ENCODE measurements around the gene SLC35F4. TPM values are rescaled to one million over a fixed set of nuclear protein-coding genes. Genes with fewer than 3 reads are reported as not detected.

Gene SLC35F4
- polyA plus RNA-seq, 1 donor from 2014 or later = 21.0 TPM

DNA sequence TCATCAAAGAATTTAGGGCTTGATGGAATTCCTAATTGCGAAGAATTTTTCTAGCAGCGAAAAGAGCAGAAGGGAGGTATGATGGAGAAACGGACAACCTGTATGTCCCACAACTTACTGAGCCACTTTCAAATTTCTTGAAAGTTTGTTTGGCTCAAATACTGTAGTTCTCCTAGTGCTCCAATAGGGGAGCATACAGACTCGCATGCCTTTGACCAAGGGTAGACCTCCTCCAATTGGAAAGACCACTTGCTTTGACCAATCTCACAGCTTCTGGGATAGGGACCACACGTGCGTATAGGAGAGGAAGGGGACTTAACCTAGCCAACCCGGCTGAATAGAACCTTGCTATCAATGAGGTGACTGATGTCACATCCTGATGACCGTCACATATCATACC, 28.6 kb downstream of the SLC35F4 start:
- Histone ChIP-seq H4K20me1 (ENCODE audit: insufficient read depth) (no peaks in the 10 kb centered on the region), H3K4me3 (ENCODE audit: low read length) (no peak overlapping the region), H3K9me2 (ENCODE audit: insufficient read depth, low read length) (no peaks in the 10 kb centered on the region), H3F3A (ENCODE audit: insufficient read depth, low read length, poor library complexity, severe bottlenecking) (no peaks in the 10 kb centered on the region), H3K79me2 (replicated peaks; ENCODE audit: insufficient read depth, low read length) (no peaks in the 10 kb centered on the region), H3K4me2 (ENCODE audit: low read length) (no peak overlapping the region), H2AFZ (ENCODE audit: low read depth, low read length) (no peak overlapping the region), H3K27ac (ENCODE audit: low read length) (no peak overlapping the region), H3K36me3 (ENCODE audit: insufficient read depth, low read length) (no peaks in the 10 kb centered on the region), H3K9me3 (ENCODE audit: low read length) (no peaks in the 10 kb centered on the region), H3K27me3 (ENCODE audit: insufficient read depth, low read depth, low read length) (no peaks in the 10 kb centered on the region), H3K9ac (ENCODE audit: low read length) (no peak overlapping the region)
- no peak for TF ChIP-seq EZH2 (IDR thresholded peaks at IDR 0.05; ENCODE audit: borderline replicate concordance, insufficient read depth, low read length, poor library complexity, severe bottlenecking)
- TF ChIP-seq RAD21 (conservative IDR thresholded peaks at IDR 0.05) = no peak
- TF ChIP-seq EP300 (conservative IDR thresholded peaks at IDR 0.05; ENCODE audit: poor library complexity, severe bottlenecking) = no peak
- no peak for TF ChIP-seq TAF1 (IDR thresholded peaks at IDR 0.05; ENCODE audit: low read depth)
- TF ChIP-seq POLR2AphosphoS5 (IDR thresholded peaks at IDR 0.05) = no peak
- no peak for TF ChIP-seq SMC3 (conservative IDR thresholded peaks at IDR 0.05; ENCODE audit: poor library complexity)
- no peak for TF ChIP-seq CTCF (IDR thresholded peaks at IDR 0.05; ENCODE audit: poor library complexity, severe bottlenecking)
- no peak for TF ChIP-seq MXI1 (conservative IDR thresholded peaks at IDR 0.05; ENCODE audit: poor library complexity, severe bottlenecking)
- no peak for TF ChIP-seq REST (IDR thresholded peaks at IDR 0.05; ENCODE audit: borderline replicate concordance)

DNA sequence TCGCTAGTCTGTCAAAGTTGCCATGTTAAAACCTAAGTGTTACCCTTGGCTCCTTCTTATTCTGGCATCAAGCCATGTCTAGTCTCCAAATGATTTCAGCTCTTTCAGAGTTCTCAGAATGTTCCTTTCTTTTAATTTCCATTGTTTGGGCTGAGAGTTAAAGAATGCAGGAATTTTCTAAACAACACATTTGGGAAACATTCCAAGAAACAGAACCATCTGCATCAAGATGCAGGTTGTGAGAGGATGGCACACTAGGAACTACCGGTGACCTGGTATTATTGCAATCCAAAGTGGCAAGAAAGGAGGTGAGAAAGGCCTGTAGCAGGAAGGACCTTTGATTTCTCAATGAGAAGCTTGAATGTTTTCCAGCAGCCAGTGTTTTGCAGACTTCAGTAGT, 30.1 kb downstream of the SLC35F4 start:
- Histone ChIP-seq H4K20me1 (ENCODE audit: insufficient read depth) (no peaks in the 10 kb centered on the region), H2AFZ (ENCODE audit: low read depth, low read length) (no peak overlapping the region), H3K9me3 (ENCODE audit: low read length) (no peaks in the 10 kb centered on the region), H3K9ac (ENCODE audit: low read length) (no peak overlapping the region), H3F3A (ENCODE audit: insufficient read depth, low read length, poor library complexity, severe bottlenecking) (no peaks in the 10 kb centered on the region), H3K27ac (ENCODE audit: low read length) (no peak overlapping the region), H3K27me3 (ENCODE audit: insufficient read depth, low read depth, low read length) (no peaks in the 10 kb centered on the region), H3K9me2 (ENCODE audit: insufficient read depth, low read length) (no peaks in the 10 kb centered on the region), H3K36me3 (ENCODE audit: insufficient read depth, low read length) (no peaks in the 10 kb centered on the region), H3K4me2 (ENCODE audit: low read length) (no peak overlapping the region), H3K4me3 (ENCODE audit: low read length) (no peak overlapping the region), H3K79me2 (replicated peaks; ENCODE audit: insufficient read depth, low read length) (no peaks in the 10 kb centered on the region)
- no peak for TF ChIP-seq REST (IDR thresholded peaks at IDR 0.05; ENCODE audit: borderline replicate concordance)
- no peak for TF ChIP-seq POLR2AphosphoS5 (IDR thresholded peaks at IDR 0.05)

All from neural cell (in vitro differentiated cells).